Measurements from ENCODE around the gene NXN. TPM values are rescaled to one million over a fixed set of nuclear protein-coding genes. Genes with fewer than 3 reads are reported as not detected.
"Not testable (repeated sequence)": the region's sequence is repeated elsewhere in the genome, so short reads cannot be mapped to it uniquely, and the experiment has no call there.

The NXN gene
- total RNA-seq, 1 experiment from 2014 or later = 20.8 TPM

DNA sequence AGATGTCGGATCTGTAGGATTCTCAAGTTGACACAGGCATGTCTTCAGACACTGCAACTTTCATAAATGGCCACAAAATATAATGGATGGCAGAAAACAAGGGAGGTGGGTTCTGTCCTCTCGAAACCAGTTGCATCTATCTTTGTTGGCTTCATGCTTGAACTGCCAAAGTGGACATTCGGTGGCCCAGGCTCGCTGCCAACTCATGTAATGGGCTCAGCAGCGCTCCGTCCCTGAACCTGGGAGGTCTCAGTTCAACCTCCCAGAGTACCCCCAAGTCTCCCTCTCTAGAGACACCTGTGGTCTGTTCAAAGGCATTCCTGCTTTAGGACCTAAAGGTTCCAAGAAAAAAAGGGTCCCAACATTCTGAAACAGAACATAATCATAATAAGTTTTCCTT lies 71.9 kb downstream of the NXN start:
- H2AFZ ChIP-seq (ENCODE audit: low read length) = no peak overlapping the region
- CTCF ChIA-PET = no interaction called here
- no peak overlapping the region for H3K4me3 ChIP-seq (ENCODE audit: low read length)
- H3K9ac ChIP-seq (ENCODE audit: low read length) = no peak overlapping the region
- no peaks in the 10 kb centered on the region for H3K9me3 ChIP-seq (ENCODE audit: low read length)
- POLR2A ChIA-PET (ENCODE audit: unreplicated experiment) = no interaction called here
- BruUV-seq (replicated peaks) = no TSS peak
- intact Hi-C loops (cut with micrococcal nuclease) = no loop called here
- H3K9me2 ChIP-seq (replicated peaks; ENCODE audit: low read length) = no peaks in the 10 kb centered on the region
- no peak for TF ChIP-seq EZH2phosphoT487 (IDR thresholded peaks at IDR 0.05; ENCODE audit: borderline replicate concordance, low read length)
- TF ChIP-seq, protein P1, sequence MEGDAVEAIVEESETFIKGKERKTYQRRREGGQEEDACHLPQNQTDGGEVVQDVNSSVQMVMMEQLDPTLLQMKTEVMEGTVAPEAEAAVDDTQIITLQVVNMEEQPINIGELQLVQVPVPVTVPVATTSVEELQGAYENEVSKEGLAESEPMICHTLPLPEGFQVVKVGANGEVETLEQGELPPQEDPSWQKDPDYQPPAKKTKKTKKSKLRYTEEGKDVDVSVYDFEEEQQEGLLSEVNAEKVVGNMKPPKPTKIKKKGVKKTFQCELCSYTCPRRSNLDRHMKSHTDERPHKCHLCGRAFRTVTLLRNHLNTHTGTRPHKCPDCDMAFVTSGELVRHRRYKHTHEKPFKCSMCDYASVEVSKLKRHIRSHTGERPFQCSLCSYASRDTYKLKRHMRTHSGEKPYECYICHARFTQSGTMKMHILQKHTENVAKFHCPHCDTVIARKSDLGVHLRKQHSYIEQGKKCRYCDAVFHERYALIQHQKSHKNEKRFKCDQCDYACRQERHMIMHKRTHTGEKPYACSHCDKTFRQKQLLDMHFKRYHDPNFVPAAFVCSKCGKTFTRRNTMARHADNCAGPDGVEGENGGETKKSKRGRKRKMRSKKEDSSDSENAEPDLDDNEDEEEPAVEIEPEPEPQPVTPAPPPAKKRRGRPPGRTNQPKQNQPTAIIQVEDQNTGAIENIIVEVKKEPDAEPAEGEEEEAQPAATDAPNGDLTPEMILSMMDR (conservative IDR thresholded peaks at IDR 0.05; ENCODE audit: low read depth, low read length) = no peak
- TF ChIP-seq EZH2 (IDR thresholded peaks at IDR 0.05; ENCODE audit: low read length, unreplicated experiment) = no peak
- no peaks in the 10 kb centered on the region for H3K79me2 ChIP-seq (ENCODE audit: low read length)
- no peak overlapping the region for H3K4me2 ChIP-seq (ENCODE audit: low read length)
- H4K20me1 ChIP-seq (ENCODE audit: low read length) = no peaks in the 10 kb centered on the region
- H3K27me3 ChIP-seq (ENCODE audit: low read length) = no peaks in the 10 kb centered on the region
- DNase-seq (no peak), ATAC-seq (no peak)
- no peak overlapping the region for H3K27ac ChIP-seq (ENCODE audit: low read length)
- H3F3A ChIP-seq (ENCODE audit: low read length, unreplicated experiment) = no peaks in the 10 kb centered on the region
- H3K36me3 ChIP-seq (ENCODE audit: low read depth, low read length) = no peaks in the 10 kb centered on the region
- peaks cover 10% of the 10 kb centered on the region for H3K4me1 ChIP-seq (ENCODE audit: insufficient read depth, low read length)

DNA sequence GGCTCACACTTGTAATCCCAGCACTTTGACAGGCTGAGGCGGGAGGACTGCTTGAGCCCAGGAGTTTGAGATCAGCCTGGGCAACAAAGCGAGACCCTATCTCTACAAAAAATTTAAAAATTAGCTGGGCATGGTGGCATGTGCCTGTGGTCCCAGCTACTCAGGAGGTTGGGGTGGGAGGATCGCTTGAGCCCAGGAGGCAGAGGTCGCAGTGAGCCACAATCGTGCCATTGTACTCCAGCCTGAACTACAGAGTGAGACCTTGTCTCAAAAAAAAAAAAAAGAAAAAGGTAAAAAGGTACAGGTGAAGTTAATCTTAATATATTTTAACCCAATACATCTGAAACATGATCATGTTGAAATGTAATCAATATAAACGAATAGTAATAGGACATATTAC lies 73.9 kb downstream of the NXN start:
- H3K27ac ChIP-seq (ENCODE audit: low read length); intact Hi-C loops (cut with micrococcal nuclease); H3K79me2 ChIP-seq (ENCODE audit: low read length); H3F3A ChIP-seq (ENCODE audit: low read length, unreplicated experiment); H3K4me1 ChIP-seq (ENCODE audit: insufficient read depth, low read length); DNase-seq; H3K27me3 ChIP-seq (ENCODE audit: low read length); H3K9me2 ChIP-seq (replicated peaks; ENCODE audit: low read length); CTCF ChIA-PET; H3K9me3 ChIP-seq (ENCODE audit: low read length); H3K36me3 ChIP-seq (ENCODE audit: low read depth, low read length); H2AFZ ChIP-seq (ENCODE audit: low read length); H3K4me2 ChIP-seq (ENCODE audit: low read length); H4K20me1 ChIP-seq (ENCODE audit: low read length); H3K9ac ChIP-seq (ENCODE audit: low read length); BruUV-seq (replicated peaks); H3K4me3 ChIP-seq (ENCODE audit: low read length); ATAC-seq: not testable (repeated sequence)
- POLR2A ChIA-PET (ENCODE audit: unreplicated experiment) = interaction anchor here (0.7 kb wide), 1 partner anchor 1959 kb away, joined by 4 read pairs; no protein-coding TSS in a partner anchor

DNA sequence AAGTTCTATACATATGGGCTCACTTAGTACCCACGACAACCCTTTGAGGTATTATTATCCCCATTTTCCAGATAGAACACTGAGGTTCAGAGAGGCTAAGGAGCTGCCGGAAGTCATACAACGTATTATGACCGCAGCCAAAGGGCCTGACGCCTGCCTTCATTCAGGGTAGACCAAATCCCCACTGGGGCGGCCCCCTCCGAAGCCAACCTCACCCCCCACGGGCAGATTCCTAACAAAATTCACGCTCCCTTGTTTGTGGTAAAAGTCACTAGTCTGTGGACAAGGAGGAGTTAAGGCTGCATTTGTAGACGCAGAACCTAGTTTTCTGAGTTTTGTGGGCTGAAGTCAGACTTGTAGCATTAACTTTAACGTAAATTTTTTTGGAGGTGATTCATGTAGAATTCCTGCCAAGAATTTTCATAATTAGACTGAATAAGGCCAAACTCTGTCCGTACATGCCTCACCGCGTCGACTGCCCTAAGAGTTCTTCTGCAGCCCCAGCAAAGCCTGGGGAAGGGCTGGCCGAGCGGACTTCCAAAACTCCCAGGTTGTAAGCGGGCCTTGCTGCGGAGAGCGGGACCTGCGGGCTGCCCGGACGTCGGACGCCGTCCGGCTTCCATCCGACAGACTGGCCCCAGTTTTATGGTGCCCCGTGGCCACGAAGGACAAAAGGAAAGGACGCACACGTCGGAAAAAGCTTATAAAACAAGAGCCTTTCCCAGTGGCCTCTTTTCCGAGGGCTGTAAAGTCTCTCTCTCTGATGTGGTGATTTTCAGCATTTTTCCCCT lies 75.7 kb downstream of the NXN start:
- BruUV-seq (replicated peaks) = no TSS peak
- peaks cover 10% of the 10 kb centered on the region for H3K4me1 ChIP-seq (ENCODE audit: insufficient read depth, low read length)
- DNase-seq (peak; percentile 66), ATAC-seq (peak; percentile 69)
- no peak overlapping the region for H3K9ac ChIP-seq (ENCODE audit: low read length)
- no peaks in the 10 kb centered on the region for H3K9me2 ChIP-seq (replicated peaks; ENCODE audit: low read length)
- H4K20me1 ChIP-seq (ENCODE audit: low read length) = no peaks in the 10 kb centered on the region
- ChIA-PET CTCF (no interaction called here), POLR2A (ENCODE audit: unreplicated experiment) (no interaction called here)
- H3K36me3 ChIP-seq (ENCODE audit: low read depth, low read length) = no peaks in the 10 kb centered on the region
- intact Hi-C loops (cut with micrococcal nuclease) = no loop called here
- no peak overlapping the region for H2AFZ ChIP-seq (ENCODE audit: low read length)
- no peak overlapping the region for H3K27ac ChIP-seq (ENCODE audit: low read length)
- H3K9me3 ChIP-seq (ENCODE audit: low read length) = no peaks in the 10 kb centered on the region
- TF ChIP-seq EZH2phosphoT487 (IDR thresholded peaks at IDR 0.05; ENCODE audit: borderline replicate concordance, low read length) = no peak
- TF ChIP-seq, protein P1 (conservative IDR thresholded peaks at IDR 0.05; ENCODE audit: low read depth, low read length) = no peak
- TF ChIP-seq EZH2 (IDR thresholded peaks at IDR 0.05; ENCODE audit: low read length, unreplicated experiment) = no peak
- H3K4me2 ChIP-seq (ENCODE audit: low read length) = peak overlapping the region; percentile 34; the same call in 1 of the 2 replicates
- no peaks in the 10 kb centered on the region for H3K27me3 ChIP-seq (ENCODE audit: low read length)
- no peaks in the 10 kb centered on the region for H3K79me2 ChIP-seq (ENCODE audit: low read length)
- no peak overlapping the region for H3K4me3 ChIP-seq (ENCODE audit: low read length)
- no peaks in the 10 kb centered on the region for H3F3A ChIP-seq (ENCODE audit: low read length, unreplicated experiment)
